ENCODE results near the gene KIAA1671.
A peak's percentile ranks its signal among the peaks of the same experiment; 100 is the strongest.

KIAA1671 gene

GRCh38 chr22:25094579-25094978 is 142.1 kb downstream of the KIAA1671 start:
- no peak for DNase-seq (ENCODE audit: low read depth)

DNA sequence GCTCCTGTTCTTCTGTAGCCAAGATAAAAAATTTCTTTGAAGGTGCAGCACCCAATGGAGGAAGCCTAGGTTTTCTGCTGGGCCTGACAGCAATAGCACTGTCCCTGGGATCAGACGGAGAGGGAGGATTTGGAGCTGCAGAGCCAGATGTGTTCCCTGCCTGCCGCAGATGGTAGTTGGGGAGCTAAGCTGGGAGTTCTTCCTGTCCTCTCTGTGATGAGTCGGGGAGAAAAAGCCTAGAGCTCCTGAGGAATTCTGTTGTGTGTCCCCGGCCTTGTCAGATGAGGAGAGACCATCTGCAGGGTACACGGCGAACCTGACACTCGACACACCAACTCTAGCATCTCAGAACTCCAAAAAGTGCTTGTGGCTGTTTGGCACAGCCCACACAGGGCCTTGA is 143.4 kb downstream of the KIAA1671 start:
- no peak for DNase-seq (ENCODE audit: low read depth)

- DNase-seq (ENCODE audit: low read depth): no peak
These were observed 144.3 kb downstream of the KIAA1671 start for GRCh38 chr22:25096638-25097405.

GRCh38 chr22:25098445-25099081 is 146.0 kb downstream of the KIAA1671 start:
- no peak for DNase-seq (ENCODE audit: low read depth)

DNA sequence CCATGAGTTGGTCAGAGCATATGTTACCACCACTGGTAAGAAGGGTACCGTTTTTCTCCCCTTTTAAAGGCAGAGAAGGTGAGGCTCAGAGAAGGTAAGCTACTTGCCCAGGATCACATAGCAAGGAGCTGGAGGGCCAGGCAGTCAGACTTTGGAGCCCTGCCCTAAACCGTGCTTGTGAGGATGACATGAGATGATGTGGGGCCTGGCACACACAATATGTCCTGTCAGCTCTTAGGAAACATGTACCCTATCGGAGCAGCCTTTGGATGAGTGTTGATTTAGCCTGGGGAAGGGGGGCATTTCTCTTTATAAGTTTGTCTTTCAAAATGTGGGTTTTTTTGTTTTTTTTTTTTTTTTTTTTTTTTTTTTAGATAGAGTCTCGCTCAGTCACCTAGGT is 146.7 kb downstream of the KIAA1671 start:
- no peak for DNase-seq (ENCODE audit: low read depth)

GRCh38 chr22:25100402-25100801 is 147.9 kb downstream of the KIAA1671 start:
- no peak for DNase-seq (ENCODE audit: low read depth)

DNA sequence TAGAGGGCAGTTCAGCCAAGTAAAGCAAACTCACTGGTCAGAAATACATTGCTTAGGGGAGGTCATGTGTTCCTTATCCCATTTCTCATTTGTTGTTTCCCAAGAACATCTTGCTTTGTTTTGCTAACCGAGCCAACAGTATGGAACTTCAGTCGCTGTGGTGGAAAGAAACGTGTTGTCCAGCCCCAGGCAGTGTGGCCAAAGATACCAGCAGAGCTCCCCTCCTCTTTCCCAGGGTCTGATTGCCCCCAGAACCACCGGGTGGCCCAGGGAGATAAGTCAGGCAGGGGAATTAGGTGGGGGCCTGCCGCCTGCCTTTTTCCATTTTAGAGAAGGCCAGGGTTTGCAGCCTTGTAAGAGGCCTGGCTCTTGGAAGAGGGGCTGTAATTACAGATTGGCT is 148.4 kb downstream of the KIAA1671 start:
- DNase-seq (ENCODE audit: low read depth): no peak

- no peak for DNase-seq (ENCODE audit: low read depth)
These were observed 149.0 kb downstream of the KIAA1671 start for GRCh38 chr22:25101501-25101900.

DNA sequence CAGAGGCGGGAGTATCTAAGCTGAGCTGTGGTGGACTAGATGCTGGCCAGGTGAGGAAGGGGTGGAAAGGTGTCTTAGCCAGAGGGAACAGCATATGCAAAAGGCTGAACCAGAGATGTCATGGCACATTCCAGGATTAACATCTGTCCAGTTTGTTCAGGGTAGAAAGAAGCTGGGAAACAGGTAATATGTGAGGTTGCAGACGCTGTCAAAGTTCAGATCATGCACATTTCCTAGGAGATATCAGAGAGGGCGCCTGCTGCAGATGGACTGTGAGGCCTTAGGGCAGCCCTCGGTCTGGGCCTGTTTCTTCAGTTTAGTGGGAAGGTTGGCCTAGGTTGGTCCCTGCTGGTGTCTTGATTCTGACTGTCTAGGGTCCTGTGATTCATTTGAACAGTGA is 149.5 kb downstream of the KIAA1671 start:
- DNase-seq (ENCODE audit: low read depth): no peak

DNA sequence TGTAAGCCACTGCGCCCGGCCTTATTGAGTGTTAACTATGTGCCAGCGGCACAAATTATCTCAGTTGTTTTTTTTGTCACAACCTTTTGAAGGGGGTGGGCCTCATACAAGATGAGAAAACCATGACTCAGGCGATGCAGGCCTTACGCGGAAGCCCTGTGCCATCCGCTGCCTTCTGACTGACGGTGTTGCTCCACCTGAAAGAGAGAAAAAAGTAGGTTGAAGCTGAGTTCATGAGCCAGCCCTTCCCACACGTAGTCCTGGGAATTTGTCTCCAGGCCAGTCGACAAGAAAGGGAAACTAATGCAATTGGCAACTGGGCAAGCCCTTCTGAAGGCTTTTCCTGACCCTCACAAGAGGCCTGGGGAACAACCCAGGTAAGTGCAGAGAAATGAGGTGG is 150.2 kb downstream of the KIAA1671 start:
- DNase-seq (ENCODE audit: low read depth): no peak

DNA sequence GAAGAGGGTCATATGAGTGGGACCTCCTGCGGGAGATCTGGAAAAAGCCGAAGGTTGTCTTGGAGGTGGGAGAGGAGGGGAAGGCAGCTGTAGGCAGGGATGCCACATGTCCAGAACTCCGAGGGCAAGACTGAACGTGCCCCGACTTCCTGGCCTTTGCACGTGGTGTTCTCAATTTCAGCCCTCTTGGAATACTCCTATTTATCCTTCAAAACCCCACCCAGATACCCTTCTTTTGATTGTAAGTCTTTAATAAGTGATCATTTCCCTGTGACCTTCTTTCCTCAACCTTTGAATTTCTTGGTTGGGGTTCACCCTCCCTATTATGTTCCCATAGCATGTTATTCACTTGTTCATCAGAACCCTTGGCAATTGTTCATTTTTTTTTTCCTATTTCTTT is 151.9 kb downstream of the KIAA1671 start:
- DNase-seq (ENCODE audit: low read depth): no peak

DNA sequence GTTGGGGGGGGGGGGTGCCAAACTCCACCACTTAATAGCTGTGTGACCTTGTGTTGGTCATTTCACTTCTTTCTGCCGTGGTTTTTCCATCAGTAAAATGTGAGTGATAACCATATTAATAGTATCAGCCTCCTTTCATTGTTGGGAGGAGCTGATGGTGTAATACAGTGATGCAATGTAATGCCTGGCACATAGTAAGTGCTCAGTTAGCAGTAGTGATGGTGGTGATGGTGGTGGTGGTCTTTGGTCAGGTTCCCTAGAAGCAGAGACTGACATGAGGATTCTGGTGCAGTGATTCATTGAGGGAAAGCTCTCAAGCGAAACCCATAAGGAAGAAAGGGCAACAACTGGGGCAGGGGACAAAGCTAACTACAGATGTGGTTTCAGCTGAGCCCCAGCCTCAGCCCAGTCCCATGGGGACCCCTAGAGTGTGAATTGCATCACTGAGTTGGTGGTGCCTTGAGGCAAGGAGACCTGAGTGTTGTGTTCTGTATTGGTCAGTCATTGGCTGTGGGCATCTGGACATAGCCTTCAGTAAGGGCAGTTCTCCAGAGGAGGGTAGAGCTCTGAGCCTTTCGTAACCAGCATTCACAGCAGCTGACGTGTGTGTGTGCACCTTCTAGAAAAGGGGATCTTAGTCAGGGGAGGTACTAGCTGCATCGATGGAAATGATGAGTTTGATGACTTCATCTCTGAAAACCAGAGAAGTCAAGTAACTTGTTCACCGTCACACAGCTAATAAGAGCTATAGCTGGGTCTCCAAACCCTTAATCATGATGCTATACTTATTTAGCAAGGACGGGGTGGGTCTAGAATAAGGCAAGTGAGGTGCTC is 153.5 kb downstream of the KIAA1671 start:
- DNase-seq (ENCODE audit: low read depth): no peak

DNA sequence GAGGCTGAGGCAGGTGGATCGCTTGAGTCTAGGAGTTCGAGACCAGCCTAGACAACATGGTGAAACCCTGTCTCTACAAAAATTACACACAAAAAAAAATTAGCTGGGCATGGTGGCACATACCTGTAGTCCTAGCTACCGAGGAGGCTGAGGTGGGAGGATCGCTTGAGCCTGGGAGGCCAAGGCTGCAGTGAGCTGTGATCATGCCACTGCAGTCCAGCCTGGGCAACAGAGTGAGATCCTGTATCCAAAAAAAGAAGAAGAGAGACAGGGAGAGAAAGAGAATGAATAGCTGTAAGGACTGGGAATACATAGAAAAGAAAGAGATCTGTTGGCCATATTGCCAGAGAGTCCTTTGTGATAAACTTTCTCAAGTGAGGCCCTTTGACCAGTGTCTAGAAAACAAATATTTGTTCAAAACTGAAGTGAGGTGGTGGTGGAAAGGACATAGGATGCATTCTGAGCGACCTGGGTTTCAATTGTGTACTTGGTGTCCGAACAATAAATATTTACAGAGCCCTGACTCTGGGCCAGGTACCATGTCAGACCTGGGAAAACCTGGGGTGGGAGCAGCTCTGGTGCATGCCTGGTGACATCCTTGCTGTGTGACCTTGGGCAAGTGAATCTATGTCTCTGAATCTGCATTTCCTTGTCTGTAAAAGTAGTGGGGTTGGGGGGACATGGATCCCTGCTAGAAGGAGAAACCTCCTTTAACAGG is 157.5 kb downstream of the KIAA1671 start:
- DNase-seq (ENCODE audit: low read depth): no peak

DNA sequence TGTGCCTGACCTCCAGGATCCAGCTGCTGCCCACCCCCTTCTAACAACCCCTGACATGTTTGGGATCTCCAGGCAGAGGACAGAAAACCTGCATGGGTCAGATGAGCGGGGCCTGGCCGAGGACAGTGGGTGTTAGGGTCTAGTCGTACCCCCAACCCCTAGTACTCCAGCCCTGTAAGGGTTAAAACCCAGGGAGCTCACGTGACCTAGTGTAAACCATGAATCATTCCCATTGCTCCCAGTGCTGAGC is 158.0 kb downstream of the KIAA1671 start:
- no peak for DNase-seq (ENCODE audit: low read depth)

- peak; percentile 60 for DNase-seq (ENCODE audit: low read depth)
These were observed 158.5 kb downstream of the KIAA1671 start for GRCh38 chr22:25110846-25111578.

- no peak for DNase-seq (ENCODE audit: low read depth)
These were observed 159.3 kb downstream of the KIAA1671 start for GRCh38 chr22:25111579-25112517.

DNA sequence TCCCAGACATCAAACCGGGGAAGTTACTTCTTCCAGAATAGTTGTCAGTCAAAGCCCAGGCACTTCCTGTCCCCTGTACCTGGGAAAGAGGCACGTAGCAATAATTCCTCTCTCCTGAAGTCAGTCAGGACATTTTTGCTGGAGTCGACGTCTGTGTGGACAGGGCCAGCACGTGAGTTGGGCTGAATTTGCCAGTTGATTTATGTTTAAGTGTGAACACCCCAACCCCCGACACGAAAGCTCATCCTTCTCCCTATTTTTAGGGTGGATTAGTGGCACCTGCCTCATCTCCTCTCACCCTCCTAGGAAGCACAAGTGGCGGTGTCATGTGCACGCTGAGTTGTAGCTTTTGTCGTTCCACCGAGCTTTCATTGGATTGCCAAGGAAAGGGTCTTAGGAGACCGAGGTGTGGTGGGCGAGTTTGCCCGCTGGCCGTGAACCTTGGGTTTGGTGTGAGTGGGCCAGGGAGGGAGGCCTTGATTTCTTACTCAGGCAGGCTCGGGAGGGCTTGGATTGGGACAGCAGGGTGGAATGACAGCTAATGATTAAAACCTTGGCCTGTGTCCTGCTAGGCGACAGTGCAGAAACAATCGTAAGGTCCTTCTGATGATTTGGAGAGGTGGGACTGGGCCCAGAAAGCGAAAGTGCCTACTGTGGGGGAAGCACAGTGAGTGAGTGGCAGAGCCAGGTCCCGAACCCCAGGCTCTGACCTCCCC is 160.2 kb downstream of the KIAA1671 start:
- no peak for DNase-seq (ENCODE audit: low read depth)

GRCh38 chr22:25113316-25113721 is 160.8 kb downstream of the KIAA1671 start:
- DNase-seq (ENCODE audit: low read depth): no peak

DNA sequence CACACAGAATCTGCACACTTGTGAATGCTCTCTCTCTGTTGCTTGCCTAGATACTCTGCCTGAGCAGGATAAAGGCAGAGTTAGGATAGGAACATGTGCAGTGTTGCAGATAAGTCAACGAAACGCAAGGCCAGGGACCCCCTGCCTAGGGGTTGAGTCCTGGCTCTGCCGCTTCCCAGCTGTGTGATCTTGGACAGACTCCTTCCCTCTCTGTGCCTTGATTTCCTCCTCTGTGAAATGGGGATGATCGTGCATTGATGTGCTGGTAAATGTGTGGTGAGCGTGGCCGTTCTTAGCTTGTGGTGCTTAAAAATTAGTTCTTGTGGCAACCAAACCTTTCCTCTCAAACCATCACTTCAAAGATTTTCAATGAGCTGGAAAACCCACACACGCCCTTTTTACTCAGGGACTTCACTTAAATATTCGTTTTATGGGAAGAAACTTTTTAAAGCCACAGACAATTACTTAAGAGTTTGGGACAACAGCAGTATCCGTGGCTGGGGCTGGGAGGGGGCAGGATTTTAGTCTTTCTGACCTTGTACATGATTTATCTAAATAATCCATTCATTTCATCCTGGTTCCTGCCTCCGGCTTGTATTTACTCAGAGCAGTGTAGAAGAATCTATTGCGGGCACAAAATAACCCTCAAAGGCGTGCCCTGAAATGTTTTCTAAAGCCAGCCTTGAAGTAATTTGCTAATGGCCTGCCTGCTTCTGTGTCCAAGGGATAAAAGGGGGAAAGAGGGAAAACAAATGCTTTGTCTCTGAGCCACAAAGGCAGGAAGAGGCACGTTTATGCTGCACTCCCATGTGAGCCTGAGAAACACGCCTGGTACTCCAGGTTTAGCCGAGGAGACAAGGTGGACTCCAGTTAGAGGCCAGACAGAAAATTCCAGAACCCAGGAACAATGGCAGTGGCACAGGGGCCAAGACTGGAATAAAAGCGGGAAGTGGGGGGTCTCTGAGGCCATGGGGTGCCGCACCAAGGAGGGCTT is 162.2 kb downstream of the KIAA1671 start:
- no peak for DNase-seq (ENCODE audit: low read depth)
